HepG2 (cell line): Measurements from ENCODE around the gene CAPRIN2. TPM values are rescaled to one million over a fixed set of nuclear protein-coding genes. Genes with fewer than 3 reads are reported as not detected.

Experiments used
- ARHGAP35 ChIP-seq: sonication (generic); formaldehyde crosslinking; IDR thresholded peaks from 2 replicates; pipeline ENCODE4 v1.9.0; 2022; ENCODE audit warnings: mild to moderate bottlenecking, inconsistent platforms, moderate library complexity, missing genetic modification reagents, borderline replicate concordance
- MEIS1 ChIP-seq: sonication (generic); formaldehyde crosslinking; IDR thresholded peaks from 2 replicates; pipeline ENCODE4 v1.9.0; 2021; ENCODE audit warnings: mild to moderate bottlenecking, missing genetic modification reagents, moderate library complexity, borderline replicate concordance
- MTF2 ChIP-seq: sonication (generic); formaldehyde crosslinking; IDR thresholded peaks from 2 replicates; pipeline ENCODE4 v1.5.0; 2020; ENCODE audit warnings: missing genetic modification reagents, borderline replicate concordance
- NFATC3 ChIP-seq: sonication (generic); formaldehyde crosslinking; IDR thresholded peaks from 2 replicates; pipeline ENCODE4 v1.5.1; 2020; ENCODE audit warnings: mild to moderate bottlenecking, missing genetic modification reagents
- PPARG ChIP-seq: conservative IDR thresholded peaks from 2 replicates; pipeline ENCODE4 v1.6.1; 2016; ENCODE audit warnings: missing biosample characterization, missing genetic modification reagents
- SOX6 ChIP-seq, 2 experiments: fragments of 450-650 bp in 1 of 2; sonication (generic) in 1 of 2; formaldehyde crosslinking in 1 of 2; IDR thresholded peaks; 2 replicates each; pipeline versions ENCODE4 v1.4.0 to v1.6.1; 2017 to 2020; ENCODE audit warnings: antibody characterized with exemption in 1 of 2, mild to moderate bottlenecking in 1 of 2, missing genetic modification reagents in 1 of 2
- SP5 ChIP-seq: IDR thresholded peaks from 2 replicates; pipeline ENCODE4 v1.6.1; 2016; ENCODE audit warnings: low read depth, borderline replicate concordance
- ZKSCAN8 ChIP-seq: IDR thresholded peaks from 2 replicates; pipeline ENCODE4 v1.6.1; 2016; ENCODE audit warnings: borderline replicate concordance, missing genetic modification reagents, missing compliant biosample characterization
- ZNF12 ChIP-seq: sonication (generic); formaldehyde crosslinking; IDR thresholded peaks from 2 replicates; pipeline ENCODE4 v1.5.0; 2020; ENCODE audit warnings: missing genetic modification reagents
- ZNF530 ChIP-seq: sonication (generic); formaldehyde crosslinking; IDR thresholded peaks from 2 replicates; pipeline ENCODE4 v1.5.0; 2020; ENCODE audit warnings: low read depth, mild to moderate bottlenecking, missing genetic modification reagents
- ZNF564 ChIP-seq: sonication (generic); formaldehyde crosslinking; IDR thresholded peaks from 2 replicates; pipeline ENCODE4 v1.8.1; 2023; ENCODE audit warnings: mild to moderate bottlenecking, missing genetic modification reagents
- ZNF616 ChIP-seq: sonication (generic); formaldehyde crosslinking; IDR thresholded peaks from 2 replicates; pipeline ENCODE4 v1.5.0; 2020; ENCODE audit warnings: low read depth, mild to moderate bottlenecking, missing genetic modification reagents
- ZNF652 ChIP-seq: IDR thresholded peaks from 2 replicates; pipeline ENCODE4 v1.6.1; 2016; ENCODE audit warnings: low read depth, borderline replicate concordance
- ZNF83 ChIP-seq: sonication (generic); formaldehyde crosslinking; IDR thresholded peaks from 2 replicates; pipeline ENCODE4 v1.4.0; 2020; ENCODE audit warnings: missing genetic modification reagents, mild to moderate bottlenecking, borderline replicate concordance
- polyA plus RNA-seq, 8 experiments: library from polyadenylated mRNA; depleted of rRNA in 3 of 8; stranded (reverse) in 7 of 8; unstranded in 1 of 8; fragments of >200 nt; fragmentation: Illumina TruSeq in 4 of 8; extraction: Trizol in 4 of 8; gene quantifications; 2 replicates each; pipeline versions ENCODE4 v1.2.1 to v1.2.3, GENCODE V29; 2011 to 2016; ENCODE audit warnings: low read depth in 4 of 8, missing spikeins in 1 of 8, mixed read lengths in 1 of 8; ENCODE audit not compliant: insufficient read depth in 1 of 8
- total RNA-seq, 5 experiments: library from RNA; depleted of rRNA; stranded (reverse); fragments of >200 nt; fragmentation: Illumina TruSeq; extraction: Trizol; gene quantifications; 2 replicates each; pipeline ENCODE4 v1.2.3, GENCODE V29; 2016; ENCODE audit warnings: low read depth in 1 of 5
- TF ChIP-seq, protein P1 (sequence below): sonication (generic); formaldehyde crosslinking; conservative IDR thresholded peaks from 2 replicates; pipeline ENCODE4 v1.4.0; 2020; ENCODE audit warnings: mild to moderate bottlenecking, missing genetic modification reagents, moderate library complexity
- TF ChIP-seq, protein P2 (sequence below): sonication (generic); formaldehyde crosslinking; IDR thresholded peaks from 2 replicates; pipeline ENCODE4 v1.5.0; 2020; ENCODE audit warnings: mild to moderate bottlenecking, low read depth, missing genetic modification reagents, borderline replicate concordance
- TF ChIP-seq, protein P3 (sequence below): IDR thresholded peaks from 2 replicates; pipeline ENCODE4 v1.6.1; 2016; ENCODE audit warnings: missing compliant biosample characterization, missing genetic modification reagents, borderline replicate concordance
- TF ChIP-seq, protein P4 (sequence below): sonication (generic); formaldehyde crosslinking; IDR thresholded peaks from 2 replicates; pipeline ENCODE4 v1.4.0; 2020; ENCODE audit warnings: low read depth, mild to moderate bottlenecking, missing genetic modification reagents
- TF ChIP-seq, protein P5 (sequence below): sonication (generic); formaldehyde crosslinking; conservative IDR thresholded peaks from 2 replicates; pipeline ENCODE4 v1.8.0; 2022; ENCODE audit warnings: low read depth, missing genetic modification reagents

The CAPRIN2 gene
- total and polyA plus RNA-seq, 2 of the 13 experiments (the other 11 are each of a cell fraction or from before 2014, with no cell fraction given) = 21.7 to 30.6 TPM

DNA sequence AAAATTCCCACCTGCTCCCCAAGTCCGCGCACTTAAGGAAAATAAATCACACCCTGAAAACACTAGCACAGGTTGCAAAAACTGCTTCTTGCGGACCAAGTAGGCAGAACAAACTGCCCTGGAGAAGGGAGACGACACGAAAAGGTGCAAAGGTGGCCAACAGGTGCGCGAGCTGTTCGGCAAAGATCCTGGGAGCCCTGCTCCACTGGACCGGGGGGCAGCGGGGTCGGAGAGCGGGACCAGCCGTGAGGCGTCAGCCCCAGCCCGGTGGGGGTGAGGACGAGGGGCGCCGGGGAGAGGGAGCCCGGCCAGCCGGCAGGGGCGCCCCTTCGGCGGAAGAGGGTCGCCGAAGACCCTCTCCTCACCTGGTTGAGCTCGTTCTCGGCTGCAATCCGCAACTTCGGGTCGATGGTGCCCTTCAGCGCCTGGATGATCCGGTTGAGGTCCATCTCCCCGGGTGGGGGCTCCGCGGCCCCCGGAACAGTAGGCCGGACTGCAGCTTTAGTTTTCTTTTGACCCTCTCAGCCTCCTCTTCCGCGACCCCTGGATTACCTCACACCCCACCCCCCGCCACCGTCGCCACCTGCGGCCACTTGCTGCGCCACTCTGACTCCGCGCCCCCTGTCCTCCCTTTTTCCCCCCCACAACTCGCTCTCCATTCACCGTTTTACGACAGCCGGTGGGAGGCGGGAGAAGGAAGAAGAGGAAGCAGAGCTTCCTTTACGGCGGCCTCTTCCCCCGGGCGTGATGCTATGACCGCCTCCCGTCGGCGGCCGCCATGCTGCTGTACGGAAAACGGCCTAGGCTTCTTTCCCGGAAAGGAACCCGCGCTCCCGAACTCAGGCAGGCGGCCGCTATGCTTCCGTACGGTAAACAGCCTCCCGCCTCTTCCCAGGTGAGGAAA is 59.3 kb downstream of the CAPRIN2 start, which contains the start of gene IPO8 (continued):
- TF ChIP-seq, protein P1, sequence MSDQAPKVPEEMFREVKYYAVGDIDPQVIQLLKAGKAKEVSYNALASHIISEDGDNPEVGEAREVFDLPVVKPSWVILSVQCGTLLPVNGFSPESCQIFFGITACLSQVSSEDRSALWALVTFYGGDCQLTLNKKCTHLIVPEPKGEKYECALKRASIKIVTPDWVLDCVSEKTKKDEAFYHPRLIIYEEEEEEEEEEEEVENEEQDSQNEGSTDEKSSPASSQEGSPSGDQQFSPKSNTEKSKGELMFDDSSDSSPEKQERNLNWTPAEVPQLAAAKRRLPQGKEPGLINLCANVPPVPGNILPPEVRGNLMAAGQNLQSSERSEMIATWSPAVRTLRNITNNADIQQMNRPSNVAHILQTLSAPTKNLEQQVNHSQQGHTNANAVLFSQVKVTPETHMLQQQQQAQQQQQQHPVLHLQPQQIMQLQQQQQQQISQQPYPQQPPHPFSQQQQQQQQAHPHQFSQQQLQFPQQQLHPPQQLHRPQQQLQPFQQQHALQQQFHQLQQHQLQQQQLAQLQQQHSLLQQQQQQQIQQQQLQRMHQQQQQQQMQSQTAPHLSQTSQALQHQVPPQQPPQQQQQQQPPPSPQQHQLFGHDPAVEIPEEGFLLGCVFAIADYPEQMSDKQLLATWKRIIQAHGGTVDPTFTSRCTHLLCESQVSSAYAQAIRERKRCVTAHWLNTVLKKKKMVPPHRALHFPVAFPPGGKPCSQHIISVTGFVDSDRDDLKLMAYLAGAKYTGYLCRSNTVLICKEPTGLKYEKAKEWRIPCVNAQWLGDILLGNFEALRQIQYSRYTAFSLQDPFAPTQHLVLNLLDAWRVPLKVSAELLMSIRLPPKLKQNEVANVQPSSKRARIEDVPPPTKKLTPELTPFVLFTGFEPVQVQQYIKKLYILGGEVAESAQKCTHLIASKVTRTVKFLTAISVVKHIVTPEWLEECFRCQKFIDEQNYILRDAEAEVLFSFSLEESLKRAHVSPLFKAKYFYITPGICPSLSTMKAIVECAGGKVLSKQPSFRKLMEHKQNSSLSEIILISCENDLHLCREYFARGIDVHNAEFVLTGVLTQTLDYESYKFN (CRISPR knock-in tag) = no peak; the same call in 1 of the 2 replicates
- TF ChIP-seq, protein P2, sequence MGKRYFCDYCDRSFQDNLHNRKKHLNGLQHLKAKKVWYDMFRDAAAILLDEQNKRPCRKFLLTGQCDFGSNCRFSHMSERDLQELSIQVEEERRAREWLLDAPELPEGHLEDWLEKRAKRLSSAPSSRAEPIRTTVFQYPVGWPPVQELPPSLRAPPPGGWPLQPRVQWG = no peak
- 0 out of 2 replicates have a peak, but pooled peaks have one; percentile 4 for TF ChIP-seq NFATC3 (CRISPR knock-in tag)
- no peak; the same call in 1 of the 2 replicates for TF ChIP-seq ARHGAP35 (CRISPR knock-in tag)
- TF ChIP-seq ZKSCAN8 (CRISPR knock-in tag) = no peak
- 0 out of 2 replicates have a peak, but pooled peaks have one; percentile 47 for TF ChIP-seq MEIS1 (CRISPR knock-in tag)
- TF ChIP-seq MTF2 (CRISPR knock-in tag) = no peak
- 0 out of 2 replicates have a peak, but pooled peaks have one; percentile 8 for TF ChIP-seq PPARG (CRISPR knock-in tag)
- TF ChIP-seq, protein P3, sequence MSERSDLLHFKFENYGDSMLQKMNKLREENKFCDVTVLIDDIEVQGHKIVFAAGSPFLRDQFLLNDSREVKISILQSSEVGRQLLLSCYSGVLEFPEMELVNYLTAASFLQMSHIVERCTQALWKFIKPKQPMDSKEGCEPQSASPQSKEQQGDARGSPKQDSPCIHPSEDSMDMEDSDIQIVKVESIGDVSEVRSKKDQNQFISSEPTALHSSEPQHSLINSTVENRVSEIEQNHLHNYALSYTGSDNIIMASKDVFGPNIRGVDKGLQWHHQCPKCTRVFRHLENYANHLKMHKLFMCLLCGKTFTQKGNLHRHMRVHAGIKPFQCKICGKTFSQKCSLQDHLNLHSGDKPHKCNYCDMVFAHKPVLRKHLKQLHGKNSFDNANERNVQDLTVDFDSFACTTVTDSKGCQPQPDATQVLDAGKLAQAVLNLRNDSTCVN = peak; percentile 27; the same call in 1 of the 2 replicates
- no peak for TF ChIP-seq ZNF530
- 0 out of 2 replicates have a peak, but pooled peaks have one; percentile 22 for TF ChIP-seq ZNF616
- no peak for TF ChIP-seq SP5 (CRISPR knock-in tag)
- TF ChIP-seq ZNF564 (CRISPR knock-in tag) = no peak
- TF ChIP-seq, protein P4, sequence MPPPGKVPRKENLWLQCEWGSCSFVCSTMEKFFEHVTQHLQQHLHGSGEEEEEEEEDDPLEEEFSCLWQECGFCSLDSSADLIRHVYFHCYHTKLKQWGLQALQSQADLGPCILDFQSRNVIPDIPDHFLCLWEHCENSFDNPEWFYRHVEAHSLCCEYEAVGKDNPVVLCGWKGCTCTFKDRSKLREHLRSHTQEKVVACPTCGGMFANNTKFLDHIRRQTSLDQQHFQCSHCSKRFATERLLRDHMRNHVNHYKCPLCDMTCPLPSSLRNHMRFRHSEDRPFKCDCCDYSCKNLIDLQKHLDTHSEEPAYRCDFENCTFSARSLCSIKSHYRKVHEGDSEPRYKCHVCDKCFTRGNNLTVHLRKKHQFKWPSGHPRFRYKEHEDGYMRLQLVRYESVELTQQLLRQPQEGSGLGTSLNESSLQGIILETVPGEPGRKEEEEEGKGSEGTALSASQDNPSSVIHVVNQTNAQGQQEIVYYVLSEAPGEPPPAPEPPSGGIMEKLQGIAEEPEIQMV = no peak
- TF ChIP-seq ZNF83 (CRISPR knock-in tag) = 0 out of 2 replicates have a peak, but pooled peaks have one; percentile 35
- TF ChIP-seq ZNF12 (CRISPR knock-in tag) = no peak
- TF ChIP-seq ZNF652 (CRISPR knock-in tag) = no peak
- TF ChIP-seq, protein P5, sequence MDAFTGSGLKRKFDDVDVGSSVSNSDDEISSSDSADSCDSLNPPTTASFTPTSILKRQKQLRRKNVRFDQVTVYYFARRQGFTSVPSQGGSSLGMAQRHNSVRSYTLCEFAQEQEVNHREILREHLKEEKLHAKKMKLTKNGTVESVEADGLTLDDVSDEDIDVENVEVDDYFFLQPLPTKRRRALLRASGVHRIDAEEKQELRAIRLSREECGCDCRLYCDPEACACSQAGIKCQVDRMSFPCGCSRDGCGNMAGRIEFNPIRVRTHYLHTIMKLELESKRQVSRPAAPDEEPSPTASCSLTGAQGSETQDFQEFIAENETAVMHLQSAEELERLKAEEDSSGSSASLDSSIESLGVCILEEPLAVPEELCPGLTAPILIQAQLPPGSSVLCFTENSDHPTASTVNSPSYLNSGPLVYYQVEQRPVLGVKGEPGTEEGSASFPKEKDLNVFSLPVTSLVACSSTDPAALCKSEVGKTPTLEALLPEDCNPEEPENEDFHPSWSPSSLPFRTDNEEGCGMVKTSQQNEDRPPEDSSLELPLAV (CRISPR knock-in tag) = no peak
- no peak for TF ChIP-seq SOX6 (IDR thresholded peaks at IDR 0.05)
- no peak; the same call in 1 of the 2 replicates for TF ChIP-seq SOX6 (CRISPR knock-in tag; IDR thresholded peaks at IDR 0.05)
